Right ventricle myocardium superior (tissue), 1 donor: ENCODE results near the gene SYNGR1. TPM values are rescaled to one million over a fixed set of nuclear protein-coding genes. Genes with fewer than 3 reads are reported as not detected.
"Not testable (repeated sequence)": the region's sequence is repeated elsewhere in the genome, so short reads cannot be mapped to it uniquely, and the experiment has no call there.

Experiments
- ATAC-seq: fragments of 200-7000 bp; cut with Tn5 transposase; one replicate; pipeline ENCODE4 v1.9.1; 2020; ENCODE audit warnings: mild to moderate bottlenecking; ENCODE audit not compliant: poor library complexity
- DNase-seq: peaks from one replicate; pipeline ENCODE4 v3.0.0-alpha.2; 2020
- intact Hi-C: fragments of 100-400 bp; cut with DNase I; formaldehyde crosslinking; loops from one replicate; pipeline ENCODE4 v1.11.2; 2022
- total RNA-seq: library from RNA; stranded (reverse); fragmentation: NEBNext Ultra II Directional; extraction: Animal tissue kit (Norgen Biotek cat#: 25700); gene quantifications from one replicate; pipeline ENCODE4 v1.2.1, GENCODE V29; 2021
- donor health status: DM: no; HTN: yes; CAD: no; lungs with severe emphysema.

SYNGR1 gene
- total RNA-seq, 1 donor from 2014 or later: 32.2 TPM

- intact Hi-C loops: loop anchor here (10.0 kb wide), 1 partner anchor 181 kb away; the partner anchor contains the start of gene ATF4
- ATAC-seq (peak; percentile 90), DNase-seq (no peak)
Observed at GRCh38 chr22:39343259-39344045, 6.3 kb upstream of the SYNGR1 start.

GRCh38 chr22:39344046-39344390 is 5.8 kb upstream of the SYNGR1 start:
- ATAC-seq: no peak
- intact Hi-C loops: loop anchor here (10.0 kb wide), 1 partner anchor 181 kb away; the partner anchor contains the start of gene ATF4
- DNase-seq: no peak

DNA sequence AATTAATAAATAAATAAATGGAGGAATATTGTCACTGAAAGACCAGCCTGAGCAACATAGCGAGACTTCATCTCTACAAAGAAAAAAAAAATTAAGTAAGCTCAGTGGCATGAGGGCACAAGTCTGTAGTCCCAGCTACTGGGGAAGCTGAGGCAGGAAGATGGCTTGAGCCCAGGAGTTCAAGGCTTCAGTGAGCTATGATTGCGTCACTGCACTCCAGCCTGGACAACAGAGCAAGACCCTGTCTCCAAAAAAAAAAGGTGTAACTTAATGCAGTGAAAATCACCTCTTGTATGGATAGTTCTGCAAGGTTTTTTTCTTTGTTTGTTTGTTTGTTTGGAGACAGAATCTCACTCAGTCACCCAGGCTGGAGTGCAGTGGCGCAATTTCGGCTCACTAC is 4.6 kb upstream of the SYNGR1 start:
- ATAC-seq: no peak
- no peak for DNase-seq
- intact Hi-C loops: loop anchor here (10.0 kb wide), 1 partner anchor 180 kb away; the partner anchor contains the start of gene ATF4

DNA sequence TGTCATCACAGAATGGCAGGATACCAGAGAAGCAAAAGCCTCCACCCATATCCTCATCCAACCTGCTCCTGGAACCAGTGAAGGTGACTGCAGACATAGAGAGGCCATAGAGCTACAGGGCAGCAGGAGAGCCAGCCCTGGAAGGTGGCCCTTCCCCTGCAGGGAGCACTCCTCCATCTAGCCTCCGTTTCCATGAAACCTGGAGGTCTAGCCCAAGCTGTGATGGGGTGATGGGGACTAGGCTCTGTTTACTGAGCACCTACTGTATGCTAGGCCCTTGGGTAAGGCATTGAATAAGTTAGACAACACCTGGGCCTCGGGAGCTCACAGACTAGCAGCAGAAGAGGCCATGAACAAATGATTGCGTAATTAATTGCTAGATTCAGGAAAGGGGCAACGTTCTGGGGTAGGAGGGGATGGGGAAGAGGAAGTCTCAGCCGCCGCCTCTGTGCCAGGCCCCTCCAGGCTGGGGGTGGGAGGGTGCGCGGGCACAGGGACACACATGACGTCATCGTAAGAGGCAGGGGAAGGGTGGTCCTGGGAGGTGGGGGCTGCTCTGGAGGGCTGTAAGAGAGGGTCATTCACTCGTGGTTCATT is 784 bp upstream of the SYNGR1 start:
- intact Hi-C loops: loop anchor here (10.0 kb wide), 1 partner anchor 176 kb away; the partner anchor contains the start of gene ATF4
- DNase-seq (no peak), ATAC-seq (peak; percentile 36)

- intact Hi-C loops: loop anchor here (10.0 kb wide), 1 partner anchor 175 kb away; the partner anchor contains the start of gene ATF4
- ATAC-seq: peak; percentile 73
- peak; percentile 62 for DNase-seq
Observed at GRCh38 chr22:39349506-39349966, 255 bp upstream of the SYNGR1 start.

GRCh38 chr22:39350757-39351688 is 1.2 kb downstream of the SYNGR1 start:
- intact Hi-C loops: no loop called here

GRCh38 chr22:39351689-39352214 is 2.0 kb downstream of the SYNGR1 start:
- intact Hi-C loops: no loop called here

More at GRCh38 chr22:39350757-39351688, 1.2 kb downstream of the SYNGR1 start:
- ATAC-seq (peak; percentile 3), DNase-seq (no peak)

GRCh38 chr22:39352306-39352891 is 2.6 kb downstream of the SYNGR1 start:
- DNase-seq: no peak
- ATAC-seq: no peak
- intact Hi-C loops: no loop called here

More at GRCh38 chr22:39351689-39352214, 2.0 kb downstream of the SYNGR1 start:
- ATAC-seq (no peak), DNase-seq (no peak)

DNA sequence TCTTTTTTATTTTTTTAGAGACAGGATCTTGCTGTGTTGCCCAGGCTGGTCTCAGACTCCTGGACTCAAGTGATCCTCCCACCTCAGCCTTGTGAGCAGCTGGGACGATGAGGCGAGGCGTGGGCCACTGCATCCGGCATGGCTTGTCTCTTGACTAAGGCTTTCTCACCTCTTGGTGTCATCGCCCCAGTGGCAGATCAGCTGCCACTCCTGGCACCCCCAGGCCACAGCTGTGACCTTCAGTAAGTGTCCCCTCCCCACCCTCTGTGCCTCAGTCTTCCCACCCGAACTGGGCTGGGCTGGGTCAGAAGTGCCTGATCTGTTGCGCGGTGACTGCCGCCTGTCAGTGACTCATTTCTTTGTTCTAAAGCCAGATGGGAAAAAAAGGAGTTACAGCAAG is 3.6 kb downstream of the SYNGR1 start:
- ATAC-seq: no peak
- intact Hi-C loops: no loop called here
- DNase-seq: no peak

- intact Hi-C loops: no loop called here
- ATAC-seq: no peak
- DNase-seq: no peak
Observed at GRCh38 chr22:39355080-39355479, 5.3 kb downstream of the SYNGR1 start.

- ATAC-seq, intact Hi-C loops, DNase-seq: not testable (repeated sequence)
Observed at GRCh38 chr22:39355805-39356204, 6.0 kb downstream of the SYNGR1 start.

GRCh38 chr22:39356464-39356863 is 6.7 kb downstream of the SYNGR1 start:
- ATAC-seq: no peak
- intact Hi-C loops: no loop called here

GRCh38 chr22:39357110-39358108 is 7.6 kb downstream of the SYNGR1 start:
- intact Hi-C loops, DNase-seq, ATAC-seq: not testable (repeated sequence)

More at GRCh38 chr22:39356464-39356863, 6.7 kb downstream of the SYNGR1 start:
- no peak for DNase-seq

DNA sequence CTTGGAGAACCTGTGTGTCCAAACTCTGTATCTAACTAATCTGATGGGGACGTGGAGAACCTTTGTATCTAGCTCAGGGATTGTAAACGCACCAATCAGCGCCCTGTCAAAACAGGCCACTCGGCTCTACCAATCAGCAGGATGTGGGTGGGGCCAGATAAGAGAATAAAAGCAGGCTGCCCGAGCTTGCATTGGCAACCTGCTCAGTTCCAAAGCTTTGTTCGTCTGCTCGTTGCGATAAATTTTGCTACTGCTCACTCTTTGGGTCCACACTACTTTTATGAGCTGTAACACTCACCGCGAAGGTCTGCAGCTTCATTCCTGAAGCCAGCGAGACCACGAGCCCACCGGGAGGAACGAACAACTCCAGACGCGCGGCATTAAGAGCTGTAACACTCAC is 8.4 kb downstream of the SYNGR1 start:
- ATAC-seq, DNase-seq, intact Hi-C loops: not testable (repeated sequence)

DNA sequence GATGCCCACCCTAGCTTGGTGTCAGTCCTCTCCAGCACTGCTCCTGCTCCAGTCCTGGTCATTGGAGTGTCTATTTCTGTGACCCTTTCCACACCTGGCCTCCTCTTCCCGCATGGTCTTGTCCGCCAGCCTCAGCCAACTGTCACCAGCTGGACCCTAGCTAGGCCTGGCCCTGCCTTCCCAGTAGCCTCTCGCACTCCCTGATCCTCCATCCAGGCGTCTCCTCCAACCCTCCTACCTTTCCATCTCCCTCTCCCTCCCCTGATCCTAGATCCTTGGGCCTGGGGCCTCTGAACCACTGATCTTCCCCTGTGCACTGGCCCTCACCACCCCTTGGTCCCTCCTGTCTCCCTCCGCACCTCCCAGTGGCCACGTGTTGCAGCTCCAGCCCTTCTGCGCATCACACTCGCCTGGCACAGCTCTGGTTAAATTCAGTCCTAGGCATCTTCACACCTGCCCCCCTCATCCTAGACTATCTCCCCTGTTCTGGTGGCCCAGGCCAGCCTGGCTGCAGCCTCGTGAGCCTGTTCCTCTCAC is 9.9 kb downstream of the SYNGR1 start:
- ATAC-seq (no peak), DNase-seq (peak; percentile 13)
- intact Hi-C loops: no loop called here

- intact Hi-C loops: no loop called here
- ATAC-seq (no peak), DNase-seq (peak; percentile 29)
Observed at GRCh38 chr22:39360242-39360641, 10.5 kb downstream of the SYNGR1 start.
